HG03097 (cell line): ENCODE data around the gene NUDT8.
"Not testable (repeated sequence)": the region's sequence is repeated elsewhere in the genome, so short reads cannot be mapped to it uniquely, and the experiment has no call there.

ENCODE experiments used
- ATAC-seq: cut with Tn5 transposase; IDR thresholded peaks from one replicate; pipeline ENCODE4 v1.9.1; 2021; ENCODE audit not compliant: unreplicated experiment, low FRiP score

NUDT8 gene

GRCh38 chr11:67644042-67644441 is 14.3 kb upstream of the NUDT8 start:
- no peak for ATAC-seq

- ATAC-seq = no peak
Observed at GRCh38 chr11:67642173-67643120, 12.7 kb upstream of the NUDT8 start.

GRCh38 chr11:67641338-67642172 is 11.8 kb upstream of the NUDT8 start:
- ATAC-seq = no peak

GRCh38 chr11:67640758-67641337 is 11.1 kb upstream of the NUDT8 start:
- ATAC-seq = no peak

GRCh38 chr11:67640021-67640757 is 10.5 kb upstream of the NUDT8 start:
- ATAC-seq = no peak

- no peak for ATAC-seq
Observed at GRCh38 chr11:67639438-67639859, 9.7 kb upstream of the NUDT8 start, which contains the start of gene TBX10. TSS of gene TBX10 (minus strand) at chr11:67639763. CDS start at chr11:67639472, 291 bp downstream.

GRCh38 chr11:67638535-67639437 is 9.0 kb upstream of the NUDT8 start:
- no peak for ATAC-seq

- ATAC-seq = not testable (repeated sequence)
Observed at GRCh38 chr11:67637441-67637840, 7.7 kb upstream of the NUDT8 start.

GRCh38 chr11:67636962-67637361 is 7.2 kb upstream of the NUDT8 start:
- ATAC-seq = no peak

GRCh38 chr11:67635231-67635521 is 5.4 kb upstream of the NUDT8 start:
- no peak for ATAC-seq

- ATAC-seq = no peak
Observed at GRCh38 chr11:67634366-67635230, 4.9 kb upstream of the NUDT8 start.

- no peak for ATAC-seq
Observed at GRCh38 chr11:67633758-67634365, 4.1 kb upstream of the NUDT8 start.

- no peak for ATAC-seq
Observed at GRCh38 chr11:67632982-67633755, 3.4 kb upstream of the NUDT8 start.

- ATAC-seq = no peak
Observed at GRCh38 chr11:67632175-67632981, 2.6 kb upstream of the NUDT8 start.

- no peak for ATAC-seq
Observed at GRCh38 chr11:67631853-67632174, 2.1 kb upstream of the NUDT8 start.

GRCh38 chr11:67631411-67631810 is 1.7 kb upstream of the NUDT8 start:
- no peak for ATAC-seq

GRCh38 chr11:67630943-67631331 is 1.2 kb upstream of the NUDT8 start:
- ATAC-seq = no peak
